Measurements from ENCODE around the gene PIEZO2. TPM values are rescaled to one million over a fixed set of nuclear protein-coding genes. Genes with fewer than 3 reads are reported as not detected.

PIEZO2 gene
- total RNA-seq, 1 experiment from 2014 or later: 0.11 TPM

GRCh38 chr18:11179959-11180519 is 30.7 kb upstream of the PIEZO2 start:
- no TSS peak for BruUV-seq (replicated peaks)
- Histone ChIP-seq H3K36me3 (ENCODE audit: control insufficient read depth, insufficient read depth, low read length) (no peaks in the 10 kb centered on the region), H3K27me3 (replicated peaks; ENCODE audit: control insufficient read depth, insufficient read depth, low read length) (no peaks in the 10 kb centered on the region), H3K4me1 (no peaks in the 10 kb centered on the region), H3K4me3 (ENCODE audit: low read depth, low read length) (no peak overlapping the region), H3K9me3 (no peaks in the 10 kb centered on the region)
- ChIA-PET POLR2A (no interaction called here), CTCF (no interaction called here)
- Mint-ChIP-seq H3K4me3 (ENCODE audit: unreplicated experiment) (no peak overlapping the region), H3K4me1 (ENCODE audit: low read depth, unreplicated experiment) (no peaks in the 10 kb centered on the region), H3K27me3 (ENCODE audit: insufficient read depth, unreplicated experiment) (no peaks in the 10 kb centered on the region), H3K9me3 (ENCODE audit: unreplicated experiment) (no peaks in the 10 kb centered on the region), H3K27ac (ENCODE audit: unreplicated experiment) (no peak overlapping the region), H3K36me3 (ENCODE audit: insufficient read depth, unreplicated experiment) (no peaks in the 10 kb centered on the region)
- no peak for DNase-seq
- intact Hi-C loops (cut with micrococcal nuclease; ENCODE audit: unreplicated experiment): no loop called here
- TF ChIP-seq CTCF (IDR thresholded peaks at IDR 0.05; ENCODE audit: insufficient read depth in 1 of 2, low read depth in 1 of 2, low read length in 1 of 2, severe bottlenecking in 1 of 2, unreplicated experiment in 1 of 2): no peak

GRCh38 chr18:11178951-11179549 is 29.7 kb upstream of the PIEZO2 start:
- Mint-ChIP-seq H3K9me3 (ENCODE audit: unreplicated experiment) (no peaks in the 10 kb centered on the region), H3K4me1 (ENCODE audit: low read depth, unreplicated experiment) (no peaks in the 10 kb centered on the region), H3K27ac (ENCODE audit: unreplicated experiment) (no peak overlapping the region), H3K27me3 (ENCODE audit: insufficient read depth, unreplicated experiment) (no peaks in the 10 kb centered on the region), H3K36me3 (ENCODE audit: insufficient read depth, unreplicated experiment) (no peaks in the 10 kb centered on the region), H3K4me3 (ENCODE audit: unreplicated experiment) (no peak overlapping the region)
- TF ChIP-seq CTCF (IDR thresholded peaks at IDR 0.05; ENCODE audit: insufficient read depth in 1 of 2, low read depth in 1 of 2, low read length in 1 of 2, severe bottlenecking in 1 of 2, unreplicated experiment in 1 of 2): no peak
- no peaks in the 10 kb centered on the region for H3K36me3 ChIP-seq (ENCODE audit: control insufficient read depth, insufficient read depth, low read length)
- ChIA-PET POLR2A (no interaction called here), CTCF (no interaction called here)
- H3K27me3 ChIP-seq (replicated peaks; ENCODE audit: control insufficient read depth, insufficient read depth, low read length): no peaks in the 10 kb centered on the region
- H3K9me3 ChIP-seq: no peaks in the 10 kb centered on the region
- H3K4me3 ChIP-seq (ENCODE audit: low read depth, low read length): no peak overlapping the region
- no peaks in the 10 kb centered on the region for H3K4me1 ChIP-seq
- no peak for DNase-seq
- BruUV-seq (replicated peaks): no TSS peak
- intact Hi-C loops (cut with micrococcal nuclease; ENCODE audit: unreplicated experiment): no loop called here

DNA sequence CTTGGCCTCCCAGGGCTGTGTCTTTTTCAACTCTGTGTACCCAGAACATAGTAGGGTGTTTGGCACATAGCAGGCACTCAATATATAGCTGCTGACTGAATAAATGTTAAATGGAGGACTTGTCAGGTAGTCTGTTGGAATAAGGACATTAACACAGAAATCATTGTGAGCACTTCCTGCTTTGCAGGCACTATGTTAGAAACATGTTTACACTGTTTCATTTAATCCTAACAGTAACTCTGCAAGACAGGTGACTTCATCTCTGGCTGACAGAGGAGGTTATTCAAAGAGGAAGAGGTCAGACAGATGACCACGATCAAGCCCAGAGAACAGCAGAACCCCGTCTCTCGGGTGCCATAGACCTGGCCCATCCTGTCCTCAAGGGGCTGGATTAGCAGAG is 28.0 kb upstream of the PIEZO2 start:
- intact Hi-C loops (cut with micrococcal nuclease; ENCODE audit: unreplicated experiment): no loop called here
- BruUV-seq (replicated peaks): no TSS peak
- H3K4me1 ChIP-seq: no peaks in the 10 kb centered on the region
- ChIA-PET POLR2A (no interaction called here), CTCF (no interaction called here)
- no peaks in the 10 kb centered on the region for H3K27me3 Mint-ChIP-seq (ENCODE audit: insufficient read depth, unreplicated experiment)
- no peaks in the 10 kb centered on the region for H3K9me3 ChIP-seq
- H3K27ac Mint-ChIP-seq (ENCODE audit: unreplicated experiment): no peak overlapping the region
- no peak overlapping the region for H3K4me3 Mint-ChIP-seq (ENCODE audit: unreplicated experiment)
- no peak for TF ChIP-seq CTCF (IDR thresholded peaks at IDR 0.05; ENCODE audit: insufficient read depth in 1 of 2, low read depth in 1 of 2, low read length in 1 of 2, severe bottlenecking in 1 of 2, unreplicated experiment in 1 of 2)
- no peaks in the 10 kb centered on the region for H3K27me3 ChIP-seq (replicated peaks; ENCODE audit: control insufficient read depth, insufficient read depth, low read length)
- no peak for DNase-seq
- no peaks in the 10 kb centered on the region for H3K36me3 ChIP-seq (ENCODE audit: control insufficient read depth, insufficient read depth, low read length)
- H3K9me3 Mint-ChIP-seq (ENCODE audit: unreplicated experiment): peaks cover 6% of the 10 kb centered on the region
- H3K4me3 ChIP-seq (ENCODE audit: low read depth, low read length): no peak overlapping the region
- H3K4me1 Mint-ChIP-seq (ENCODE audit: low read depth, unreplicated experiment): no peaks in the 10 kb centered on the region
- H3K36me3 Mint-ChIP-seq (ENCODE audit: insufficient read depth, unreplicated experiment): no peaks in the 10 kb centered on the region
